ENCODE data around the gene C17orf50. TPM values are rescaled to one million over a fixed set of nuclear protein-coding genes. Genes with fewer than 3 reads are reported as not detected.

Gene C17orf50
- total RNA-seq, result not detected

DNA sequence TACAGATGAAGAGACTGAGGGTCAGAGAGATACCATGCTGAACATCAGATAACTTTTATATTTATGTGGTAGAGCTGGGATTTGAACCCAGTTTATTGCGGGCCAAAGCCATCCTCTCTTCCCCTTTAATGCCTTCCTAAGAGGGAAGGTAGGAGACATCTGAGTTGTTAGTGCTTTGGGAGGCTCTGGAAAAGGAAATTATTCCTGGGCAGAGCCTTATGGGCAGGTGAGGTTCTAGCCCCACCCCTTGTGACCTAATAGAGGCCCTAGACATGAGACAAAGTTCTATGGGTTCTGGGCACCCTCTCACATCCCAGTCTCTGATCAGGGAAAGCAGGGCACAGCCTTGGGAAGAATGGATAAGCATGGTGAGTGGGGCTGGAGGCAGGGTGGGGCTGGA is at the start of gene C17orf50:
Gene C17orf50 (plus strand): TSS at position 301 of the 400 bp plus-strand sequence. CDS start 55 bp downstream, at position 356.
- no peaks in the 10 kb centered on the region for H3K9me3 ChIP-seq (ENCODE audit: low read depth, low read length)
- H3K27me3 ChIP-seq (ENCODE audit: insufficient read depth, low read length), result no peaks in the 10 kb centered on the region
- H3K4me3 ChIP-seq (ENCODE audit: low read length), result no peak within 1 kb of the TSS
- H3K4me1 ChIP-seq (ENCODE audit: insufficient read depth, low read length), result peaks cover 13% of the 10 kb centered on the region

GRCh38 chr17:35710950-35711349 is 49.7 kb upstream of the C17orf50 start:
- no peak overlapping the region for H3K4me3 ChIP-seq (ENCODE audit: low read length)
- peaks cover 6% of the 10 kb centered on the region for H3K4me1 ChIP-seq (ENCODE audit: insufficient read depth, low read length)
- H3K9me3 ChIP-seq (ENCODE audit: low read depth, low read length), result no peaks in the 10 kb centered on the region
- no peaks in the 10 kb centered on the region for H3K27me3 ChIP-seq (ENCODE audit: insufficient read depth, low read length)

GRCh38 chr17:35713069-35713728 is 47.5 kb upstream of the C17orf50 start:
- Histone ChIP-seq H3K4me3 (ENCODE audit: low read length) (no peak overlapping the region), H3K9me3 (ENCODE audit: low read depth, low read length) (no peaks in the 10 kb centered on the region), H3K27me3 (ENCODE audit: insufficient read depth, low read length) (no peaks in the 10 kb centered on the region), H3K4me1 (ENCODE audit: insufficient read depth, low read length) (peaks cover 6% of the 10 kb centered on the region)

GRCh38 chr17:35714988-35715387 is 45.7 kb upstream of the C17orf50 start:
- no peaks in the 10 kb centered on the region for H3K9me3 ChIP-seq (ENCODE audit: low read depth, low read length)
- no peak overlapping the region for H3K4me3 ChIP-seq (ENCODE audit: low read length)
- peaks cover 3% of the 10 kb centered on the region for H3K4me1 ChIP-seq (ENCODE audit: insufficient read depth, low read length)
- no peaks in the 10 kb centered on the region for H3K27me3 ChIP-seq (ENCODE audit: insufficient read depth, low read length)

- Histone ChIP-seq H3K4me1 (ENCODE audit: insufficient read depth, low read length) (peaks cover 3% of the 10 kb centered on the region), H3K27me3 (ENCODE audit: insufficient read depth, low read length) (no peaks in the 10 kb centered on the region), H3K9me3 (ENCODE audit: low read depth, low read length) (no peaks in the 10 kb centered on the region)
These were observed 45.3 kb upstream of the C17orf50 start for GRCh38 chr17:35715416-35715815.

GRCh38 chr17:35716173-35716572 is 44.5 kb upstream of the C17orf50 start:
- Histone ChIP-seq H3K27me3 (ENCODE audit: insufficient read depth, low read length) (no peaks in the 10 kb centered on the region), H3K9me3 (ENCODE audit: low read depth, low read length) (no peaks in the 10 kb centered on the region), H3K4me3 (ENCODE audit: low read length) (no peak overlapping the region), H3K4me1 (ENCODE audit: insufficient read depth, low read length) (peaks cover 3% of the 10 kb centered on the region)

More at GRCh38 chr17:35715416-35715815, 45.3 kb upstream of the C17orf50 start:
- H3K4me3 ChIP-seq (ENCODE audit: low read length), result no peak overlapping the region

DNA sequence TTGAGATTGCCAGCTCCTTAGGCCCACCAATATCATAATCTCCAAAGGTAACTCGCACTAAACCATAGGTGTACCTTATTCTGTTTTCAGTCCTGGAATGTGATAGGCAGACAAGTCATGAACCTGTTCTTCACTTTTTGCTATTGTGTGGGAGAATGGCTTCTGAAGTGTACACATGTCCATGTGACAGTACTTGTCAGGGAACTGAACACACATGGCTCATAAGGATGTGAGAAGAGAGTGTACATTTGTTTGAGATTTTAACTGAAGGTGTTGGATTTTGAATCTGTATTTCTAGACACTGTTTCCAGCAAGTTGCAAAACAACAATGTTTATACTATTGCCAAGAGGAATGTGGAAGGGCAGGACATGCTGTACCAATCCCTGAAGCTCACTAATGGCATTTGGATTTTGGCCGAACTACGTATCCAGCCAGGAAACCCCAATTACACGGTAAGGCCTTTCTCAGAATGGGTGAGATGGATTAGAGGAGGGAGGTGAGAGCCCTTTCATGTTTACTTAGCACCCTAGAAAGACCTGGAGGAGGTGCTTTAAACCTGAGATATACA is 43.7 kb upstream of the C17orf50 start:
- Histone ChIP-seq H3K9me3 (ENCODE audit: low read depth, low read length) (no peaks in the 10 kb centered on the region), H3K27me3 (ENCODE audit: insufficient read depth, low read length) (no peaks in the 10 kb centered on the region), H3K4me1 (ENCODE audit: insufficient read depth, low read length) (peaks cover 3% of the 10 kb centered on the region), H3K4me3 (ENCODE audit: low read length) (no peak overlapping the region)

GRCh38 chr17:35717475-35717874 is 43.2 kb upstream of the C17orf50 start:
- H3K4me1 ChIP-seq (ENCODE audit: insufficient read depth, low read length), result peaks cover 3% of the 10 kb centered on the region
- H3K4me3 ChIP-seq (ENCODE audit: low read length), result no peak overlapping the region
- no peaks in the 10 kb centered on the region for H3K9me3 ChIP-seq (ENCODE audit: low read depth, low read length)
- no peaks in the 10 kb centered on the region for H3K27me3 ChIP-seq (ENCODE audit: insufficient read depth, low read length)

DNA sequence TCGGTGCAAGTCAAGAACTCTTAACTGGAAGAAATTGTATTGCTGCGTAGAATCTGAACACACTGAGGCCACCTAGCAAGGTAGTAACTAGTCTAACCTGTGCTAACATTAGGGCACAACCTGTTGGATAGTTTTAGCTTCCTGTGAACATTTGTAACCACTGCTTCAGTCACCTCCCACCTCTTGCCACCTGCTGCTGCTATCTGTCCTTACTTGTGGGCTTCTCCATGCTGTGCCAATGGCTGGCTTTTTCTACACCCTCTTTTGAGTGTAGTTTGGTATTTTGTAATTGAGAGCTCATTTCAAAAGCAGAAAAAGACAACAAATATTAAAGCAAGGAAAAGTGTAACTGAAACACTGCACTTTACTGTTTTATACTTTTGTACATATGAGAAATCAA is 37.0 kb upstream of the C17orf50 start:
- no peak overlapping the region for H3K4me3 ChIP-seq (ENCODE audit: low read length)
- no peaks in the 10 kb centered on the region for H3K4me1 ChIP-seq (ENCODE audit: insufficient read depth, low read length)
- H3K27me3 ChIP-seq (ENCODE audit: insufficient read depth, low read length), result no peaks in the 10 kb centered on the region
- no peaks in the 10 kb centered on the region for H3K9me3 ChIP-seq (ENCODE audit: low read depth, low read length)

DNA sequence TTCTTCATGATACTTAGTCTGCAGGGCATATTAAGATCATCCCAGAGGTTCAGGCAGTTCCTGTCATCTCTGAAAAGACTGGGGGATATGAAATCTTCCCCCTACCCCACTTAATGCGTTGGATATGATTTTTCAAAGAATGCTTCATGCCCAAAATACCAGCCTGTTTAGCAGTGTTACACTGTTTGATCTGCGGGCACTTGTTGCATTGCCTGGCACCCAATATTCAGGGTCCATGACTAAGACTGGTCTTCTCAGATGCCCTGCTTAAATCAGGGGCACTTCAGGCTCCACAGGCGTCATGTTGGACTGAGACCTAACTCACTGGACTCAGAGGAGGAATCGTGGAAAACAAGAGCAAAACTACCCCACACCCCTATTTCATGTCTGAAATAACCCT is 35.6 kb upstream of the C17orf50 start:
- H3K9me3 ChIP-seq (ENCODE audit: low read depth, low read length), result no peaks in the 10 kb centered on the region
- no peaks in the 10 kb centered on the region for H3K4me1 ChIP-seq (ENCODE audit: insufficient read depth, low read length)
- no peak overlapping the region for H3K4me3 ChIP-seq (ENCODE audit: low read length)
- H3K27me3 ChIP-seq (ENCODE audit: insufficient read depth, low read length), result no peaks in the 10 kb centered on the region

DNA sequence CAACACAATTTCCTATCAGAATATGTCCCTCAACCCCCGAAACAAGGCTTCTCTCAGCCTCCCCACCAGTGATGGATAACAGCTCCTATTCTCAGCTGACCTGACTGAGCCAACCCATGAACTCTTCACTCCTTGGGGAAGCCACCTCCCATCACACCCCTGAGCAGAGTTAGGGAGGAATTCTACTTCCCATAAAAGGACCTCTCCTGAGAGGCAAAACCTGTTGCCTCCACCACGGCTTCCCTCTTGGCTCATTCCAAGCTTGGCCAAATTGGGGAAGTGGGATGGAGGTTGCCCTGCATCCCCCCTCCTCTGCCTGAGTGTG is 34.9 kb upstream of the C17orf50 start:
- Histone ChIP-seq H3K4me1 (ENCODE audit: insufficient read depth, low read length) (peaks cover 2% of the 10 kb centered on the region), H3K4me3 (ENCODE audit: low read length) (no peak overlapping the region), H3K9me3 (ENCODE audit: low read depth, low read length) (no peaks in the 10 kb centered on the region), H3K27me3 (ENCODE audit: insufficient read depth, low read length) (peaks cover under 1% of the 10 kb centered on the region)

DNA sequence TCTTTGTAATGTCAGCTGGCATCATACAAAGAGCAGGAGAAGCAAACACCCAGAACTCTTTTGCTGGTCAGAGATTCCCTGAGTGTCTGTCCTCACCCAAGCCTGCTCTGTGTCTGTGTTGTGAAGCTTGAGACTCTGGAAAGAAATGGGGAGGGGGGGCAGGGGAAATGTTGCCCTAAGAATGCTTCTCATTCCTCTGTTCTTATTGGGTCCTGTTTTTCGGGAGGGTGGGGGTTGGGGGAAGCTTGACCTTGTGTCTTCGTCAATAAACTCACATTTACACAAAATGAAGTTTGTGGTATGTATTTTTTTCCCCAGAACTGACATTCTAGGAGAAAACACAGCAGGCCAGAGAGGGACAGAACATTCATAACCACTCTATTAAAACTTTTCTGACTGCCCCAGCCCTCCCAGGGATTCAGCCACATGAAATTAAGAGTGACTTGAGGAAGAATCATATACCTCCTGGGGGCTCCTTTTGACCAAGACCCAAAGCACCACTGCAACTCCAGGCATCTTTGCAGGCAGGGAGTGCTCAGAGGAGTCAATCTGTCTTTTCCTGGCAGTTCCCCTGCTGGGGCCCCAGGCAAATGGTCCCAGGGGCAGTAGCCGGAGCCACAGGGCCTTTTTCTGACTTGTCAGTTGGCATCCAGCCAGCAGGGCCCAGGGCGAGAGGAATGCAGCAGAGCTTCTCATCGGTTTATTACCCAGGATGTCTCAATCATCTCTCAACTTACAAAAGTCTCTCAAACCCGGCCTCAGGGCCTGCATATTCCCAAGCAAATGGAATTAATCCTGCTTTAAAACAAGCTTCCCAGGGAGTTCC is 34.3 kb upstream of the C17orf50 start:
- H3K4me1 ChIP-seq (ENCODE audit: insufficient read depth, low read length), result peaks cover 8% of the 10 kb centered on the region
- H3K4me3 ChIP-seq (ENCODE audit: low read length), result no peak overlapping the region
- H3K27me3 ChIP-seq (ENCODE audit: insufficient read depth, low read length), result peaks cover 3% of the 10 kb centered on the region
- no peaks in the 10 kb centered on the region for H3K9me3 ChIP-seq (ENCODE audit: low read depth, low read length)

GRCh38 chr17:35726953-35727460 is 33.7 kb upstream of the C17orf50 start:
- Histone ChIP-seq H3K4me1 (ENCODE audit: insufficient read depth, low read length) (peaks cover 9% of the 10 kb centered on the region), H3K4me3 (ENCODE audit: low read length) (no peak overlapping the region), H3K9me3 (ENCODE audit: low read depth, low read length) (no peaks in the 10 kb centered on the region)

DNA sequence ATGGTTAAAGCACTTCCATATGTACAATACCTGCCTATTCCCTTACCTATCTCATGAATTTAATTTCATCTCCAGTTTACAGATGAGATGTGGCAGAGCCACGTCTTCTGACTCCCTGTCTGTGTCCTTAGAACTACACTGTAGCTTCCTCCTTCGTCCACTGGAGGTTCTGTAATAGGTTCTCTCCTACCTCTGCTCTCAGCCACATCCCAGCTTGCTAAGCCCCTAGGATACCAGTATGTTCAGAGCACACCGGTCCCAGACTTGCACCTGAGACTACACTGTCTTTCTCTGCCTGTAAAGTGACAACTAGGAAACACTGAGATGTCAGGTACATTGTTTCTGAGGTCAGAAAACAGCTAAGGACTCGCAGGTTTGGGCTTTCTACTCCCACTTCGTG is 33.1 kb upstream of the C17orf50 start:
- Histone ChIP-seq H3K9me3 (ENCODE audit: low read depth, low read length) (no peaks in the 10 kb centered on the region), H3K27me3 (ENCODE audit: insufficient read depth, low read length) (peaks cover 3% of the 10 kb centered on the region), H3K4me1 (ENCODE audit: insufficient read depth, low read length) (peaks cover 9% of the 10 kb centered on the region), H3K4me3 (ENCODE audit: low read length) (no peak overlapping the region)

More at GRCh38 chr17:35726953-35727460, 33.7 kb upstream of the C17orf50 start:
- H3K27me3 ChIP-seq (ENCODE audit: insufficient read depth, low read length), result peaks cover 3% of the 10 kb centered on the region

DNA sequence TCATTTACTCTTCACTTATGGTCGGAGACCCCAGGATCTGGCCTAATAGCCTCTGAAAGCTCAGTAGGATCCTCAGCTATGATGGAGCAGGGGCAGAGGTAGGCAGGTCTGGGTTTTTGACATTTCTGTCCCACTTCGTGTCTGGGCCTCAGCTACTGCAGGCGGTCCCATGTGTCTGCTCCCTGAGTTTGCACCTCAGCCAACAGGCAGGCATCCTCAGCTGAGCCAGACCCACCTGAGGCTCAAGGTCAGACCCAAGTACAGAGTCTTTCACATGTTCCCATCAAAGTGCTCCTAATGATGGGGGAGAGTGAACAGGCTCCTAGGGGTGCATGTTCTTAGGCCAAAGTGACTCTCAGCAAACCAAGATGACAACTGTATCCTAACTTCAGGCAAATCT is 32.1 kb upstream of the C17orf50 start:
- H3K9me3 ChIP-seq (ENCODE audit: low read depth, low read length), result no peaks in the 10 kb centered on the region

More for the DNA sequence above, 32.1 kb upstream of the C17orf50 start:
- Histone ChIP-seq H3K4me3 (ENCODE audit: low read length) (no peak overlapping the region), H3K27me3 (ENCODE audit: insufficient read depth, low read length) (peaks cover 3% of the 10 kb centered on the region), H3K4me1 (ENCODE audit: insufficient read depth, low read length) (peaks cover 9% of the 10 kb centered on the region)

All from mononuclear cell (primary cell).